Neural crest cell (in vitro differentiated cells): ENCODE data around the gene NLGN1. TPM values are rescaled to one million over a fixed set of nuclear protein-coding genes. Genes with fewer than 3 reads are reported as not detected.

Experiments
- DNase-seq: peaks from one replicate; pipeline ENCODE4 v3.0.0; 2021; ENCODE audit warnings: low read depth, mixed read lengths, low spot score
- H3K27ac Mint-ChIP-seq: one replicate; pipeline ENCODE4 v1.8.0; 2021; ENCODE audit warnings: mild to moderate bottlenecking, mixed read lengths; ENCODE audit not compliant: unreplicated experiment
- H3K27me3 Mint-ChIP-seq: 2 replicates; pipeline ENCODE4 v1.8.0; 2021; ENCODE audit warnings: low read depth, mild to moderate bottlenecking, mixed read lengths
- H3K36me3 Mint-ChIP-seq: 2 replicates; pipeline ENCODE4 v1.8.0; 2021; ENCODE audit warnings: low read depth, mild to moderate bottlenecking, mixed read lengths
- H3K4me1 Mint-ChIP-seq: 2 replicates; pipeline ENCODE4 v1.8.0; 2021; ENCODE audit warnings: mixed read lengths
- H3K4me3 Mint-ChIP-seq: one replicate; pipeline ENCODE4 v1.8.0; 2021; ENCODE audit warnings: mild to moderate bottlenecking, mixed read lengths
- H3K9me3 Mint-ChIP-seq: 2 replicates; pipeline ENCODE4 v1.8.0; 2021; ENCODE audit warnings: mixed read lengths
- total RNA-seq: library from RNA; stranded (reverse); gene quantifications from 2 replicates; pipeline ENCODE4 v1.2.1, GENCODE V29; 2021
- TF ChIP-seq, protein P1 (sequence below): fragments of 200-600 bp; sonication (generic); conservative IDR thresholded peaks from 2 replicates; pipeline ENCODE4 v1.5.0; 2021; ENCODE audit warnings: antibody characterized with exemption, mild to moderate bottlenecking

Gene NLGN1
- total RNA-seq, 1 donor from 2014 or later = 20.0 TPM

- no peak overlapping the region for H3K4me3 Mint-ChIP-seq
- peaks cover 2% of the 10 kb centered on the region for H3K36me3 Mint-ChIP-seq
- DNase-seq = no peak
- H3K27ac Mint-ChIP-seq = no peak overlapping the region
- peaks cover 14% of the 10 kb centered on the region for H3K4me1 Mint-ChIP-seq
- TF ChIP-seq, protein P1, sequence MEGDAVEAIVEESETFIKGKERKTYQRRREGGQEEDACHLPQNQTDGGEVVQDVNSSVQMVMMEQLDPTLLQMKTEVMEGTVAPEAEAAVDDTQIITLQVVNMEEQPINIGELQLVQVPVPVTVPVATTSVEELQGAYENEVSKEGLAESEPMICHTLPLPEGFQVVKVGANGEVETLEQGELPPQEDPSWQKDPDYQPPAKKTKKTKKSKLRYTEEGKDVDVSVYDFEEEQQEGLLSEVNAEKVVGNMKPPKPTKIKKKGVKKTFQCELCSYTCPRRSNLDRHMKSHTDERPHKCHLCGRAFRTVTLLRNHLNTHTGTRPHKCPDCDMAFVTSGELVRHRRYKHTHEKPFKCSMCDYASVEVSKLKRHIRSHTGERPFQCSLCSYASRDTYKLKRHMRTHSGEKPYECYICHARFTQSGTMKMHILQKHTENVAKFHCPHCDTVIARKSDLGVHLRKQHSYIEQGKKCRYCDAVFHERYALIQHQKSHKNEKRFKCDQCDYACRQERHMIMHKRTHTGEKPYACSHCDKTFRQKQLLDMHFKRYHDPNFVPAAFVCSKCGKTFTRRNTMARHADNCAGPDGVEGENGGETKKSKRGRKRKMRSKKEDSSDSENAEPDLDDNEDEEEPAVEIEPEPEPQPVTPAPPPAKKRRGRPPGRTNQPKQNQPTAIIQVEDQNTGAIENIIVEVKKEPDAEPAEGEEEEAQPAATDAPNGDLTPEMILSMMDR = no peak
- no peaks in the 10 kb centered on the region for H3K27me3 Mint-ChIP-seq
- no peaks in the 10 kb centered on the region for H3K9me3 Mint-ChIP-seq
Measured at GRCh38 chr3:173703771-173704170, 306.2 kb downstream of the NLGN1 start.

DNA sequence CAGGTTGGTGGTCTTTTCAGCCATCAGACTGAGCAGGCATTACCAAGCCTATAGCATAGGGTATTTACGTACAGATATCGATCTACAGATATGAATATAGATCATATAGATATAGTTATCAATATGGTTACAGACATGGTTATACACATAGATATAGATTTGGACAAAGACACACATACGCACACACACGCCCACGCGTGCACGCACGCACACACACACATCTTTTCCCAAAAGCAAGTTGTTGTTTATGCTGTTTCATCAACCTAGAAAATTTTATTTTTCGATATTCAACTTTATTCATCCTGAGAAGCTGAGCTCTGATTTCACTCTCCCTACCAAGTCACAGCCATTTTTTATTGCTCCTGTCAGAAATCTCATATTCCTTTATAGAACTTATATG, 309.1 kb downstream of the NLGN1 start:
- Mint-ChIP-seq H3K4me3 (no peak overlapping the region), H3K27ac (no peak overlapping the region), H3K27me3 (no peaks in the 10 kb centered on the region), H3K9me3 (no peaks in the 10 kb centered on the region), H3K4me1 (no peaks in the 10 kb centered on the region), H3K36me3 (no peaks in the 10 kb centered on the region)
- DNase-seq = no peak
- TF ChIP-seq, protein P1 = no peak

DNA sequence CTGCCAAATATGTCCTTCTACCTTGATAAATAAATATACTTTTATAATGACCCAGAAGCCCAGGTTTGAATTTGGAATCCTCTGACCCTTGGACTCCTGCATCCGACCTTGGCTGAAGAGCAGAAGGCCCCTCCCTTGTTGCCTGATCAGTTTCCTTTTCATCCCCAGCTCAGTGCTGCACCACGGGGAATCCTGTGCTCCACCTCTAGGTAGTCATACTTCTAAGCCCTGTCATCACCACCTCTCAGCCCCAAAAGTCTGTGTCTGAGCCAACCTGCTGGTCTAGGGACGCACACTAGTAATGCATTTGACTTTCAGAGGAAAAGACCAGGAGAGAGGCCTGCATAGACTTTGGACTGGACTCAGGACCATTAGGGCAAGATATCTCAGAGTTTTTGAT, 310.6 kb downstream of the NLGN1 start:
- Mint-ChIP-seq H3K27me3 (no peaks in the 10 kb centered on the region), H3K4me1 (no peaks in the 10 kb centered on the region), H3K4me3 (no peak overlapping the region), H3K27ac (no peak overlapping the region), H3K9me3 (no peaks in the 10 kb centered on the region), H3K36me3 (no peaks in the 10 kb centered on the region)
- TF ChIP-seq, protein P1 = no peak
- DNase-seq = no peak

- H3K4me1 Mint-ChIP-seq = no peaks in the 10 kb centered on the region
- H3K36me3 Mint-ChIP-seq = no peaks in the 10 kb centered on the region
- no peak overlapping the region for H3K27ac Mint-ChIP-seq
- no peak for DNase-seq
- no peak overlapping the region for H3K4me3 Mint-ChIP-seq
- no peaks in the 10 kb centered on the region for H3K27me3 Mint-ChIP-seq
- no peaks in the 10 kb centered on the region for H3K9me3 Mint-ChIP-seq
- TF ChIP-seq, protein P1 = no peak
Measured at GRCh38 chr3:173709026-173709425, 311.5 kb downstream of the NLGN1 start.

- TF ChIP-seq, protein P1 = no peak
- H3K4me3 Mint-ChIP-seq = no peak overlapping the region
- H3K27ac Mint-ChIP-seq = no peak overlapping the region
- no peaks in the 10 kb centered on the region for H3K36me3 Mint-ChIP-seq
- no peak for DNase-seq
- no peaks in the 10 kb centered on the region for H3K4me1 Mint-ChIP-seq
- no peaks in the 10 kb centered on the region for H3K9me3 Mint-ChIP-seq
- H3K27me3 Mint-ChIP-seq = no peaks in the 10 kb centered on the region
Measured at GRCh38 chr3:173711619-173712018, 314.1 kb downstream of the NLGN1 start.

- TF ChIP-seq, protein P1 = no peak
Measured at GRCh38 chr3:173719585-173719984, 322.0 kb downstream of the NLGN1 start.

More at GRCh38 chr3:173719585-173719984, 322.0 kb downstream of the NLGN1 start:
- H3K9me3 Mint-ChIP-seq = peaks cover 3% of the 10 kb centered on the region
- no peaks in the 10 kb centered on the region for H3K4me1 Mint-ChIP-seq
- H3K27ac Mint-ChIP-seq = no peak overlapping the region
- no peaks in the 10 kb centered on the region for H3K27me3 Mint-ChIP-seq
- H3K4me3 Mint-ChIP-seq = no peak overlapping the region
- H3K36me3 Mint-ChIP-seq = peaks cover 3% of the 10 kb centered on the region
- DNase-seq = no peak
